Measurements from ENCODE around the gene GDF2. TPM values are rescaled to one million over a fixed set of nuclear protein-coding genes. Genes with fewer than 3 reads are reported as not detected.

Gene GDF2
- total RNA-seq, 1 experiment from 2014 or later, result not detected

DNA sequence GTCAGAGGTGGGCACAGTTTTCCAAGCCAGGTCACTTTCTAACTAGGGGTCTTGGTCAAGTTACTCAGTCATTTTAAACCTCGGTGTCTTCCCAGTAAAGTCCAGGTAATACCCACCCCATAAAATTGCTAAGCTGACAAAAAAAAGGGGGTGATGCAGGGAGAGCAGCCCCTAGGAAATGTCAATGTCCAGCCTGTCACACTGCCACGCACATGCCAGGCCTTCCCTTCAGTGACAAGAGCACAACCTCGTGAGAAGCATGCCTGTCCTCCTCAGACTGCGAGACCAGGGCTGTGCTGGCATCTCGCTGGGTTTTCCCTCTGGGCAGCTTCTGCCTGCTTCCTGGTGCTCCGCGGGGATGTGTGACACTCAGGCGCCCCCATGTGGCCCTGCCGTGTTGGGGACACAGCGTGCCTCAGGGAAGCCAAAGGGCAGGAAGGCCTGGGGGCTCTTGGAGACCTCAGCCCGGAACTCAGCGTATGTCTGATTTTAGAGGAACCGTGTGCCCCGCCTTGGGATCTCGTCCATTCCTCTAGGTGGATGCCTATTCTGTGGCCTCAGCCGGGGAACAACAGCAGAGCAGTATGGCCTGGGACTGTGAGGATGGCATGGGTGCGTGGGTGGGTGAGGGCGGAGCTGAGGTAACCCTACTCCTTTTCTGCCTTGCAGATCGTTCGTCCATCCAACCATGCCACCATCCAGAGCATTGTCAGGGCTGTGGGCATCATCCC, 10.2 kb upstream of the GDF2 start:
- no peak overlapping the region for H3K27ac ChIP-seq (ENCODE audit: low read depth, low read length, poor library complexity, severe bottlenecking)
- H3K36me3 ChIP-seq (ENCODE audit: insufficient read depth, low read length, poor library complexity, severe bottlenecking), result no peaks in the 10 kb centered on the region
- no peaks in the 10 kb centered on the region for H3K9me3 ChIP-seq (ENCODE audit: low read depth, low read length, poor library complexity, severe bottlenecking)
- no peak for TF ChIP-seq EZH2 (IDR thresholded peaks at IDR 0.05; ENCODE audit: borderline replicate concordance, low read depth, low read length, poor library complexity, severe bottlenecking)
- TF ChIP-seq, protein P1, sequence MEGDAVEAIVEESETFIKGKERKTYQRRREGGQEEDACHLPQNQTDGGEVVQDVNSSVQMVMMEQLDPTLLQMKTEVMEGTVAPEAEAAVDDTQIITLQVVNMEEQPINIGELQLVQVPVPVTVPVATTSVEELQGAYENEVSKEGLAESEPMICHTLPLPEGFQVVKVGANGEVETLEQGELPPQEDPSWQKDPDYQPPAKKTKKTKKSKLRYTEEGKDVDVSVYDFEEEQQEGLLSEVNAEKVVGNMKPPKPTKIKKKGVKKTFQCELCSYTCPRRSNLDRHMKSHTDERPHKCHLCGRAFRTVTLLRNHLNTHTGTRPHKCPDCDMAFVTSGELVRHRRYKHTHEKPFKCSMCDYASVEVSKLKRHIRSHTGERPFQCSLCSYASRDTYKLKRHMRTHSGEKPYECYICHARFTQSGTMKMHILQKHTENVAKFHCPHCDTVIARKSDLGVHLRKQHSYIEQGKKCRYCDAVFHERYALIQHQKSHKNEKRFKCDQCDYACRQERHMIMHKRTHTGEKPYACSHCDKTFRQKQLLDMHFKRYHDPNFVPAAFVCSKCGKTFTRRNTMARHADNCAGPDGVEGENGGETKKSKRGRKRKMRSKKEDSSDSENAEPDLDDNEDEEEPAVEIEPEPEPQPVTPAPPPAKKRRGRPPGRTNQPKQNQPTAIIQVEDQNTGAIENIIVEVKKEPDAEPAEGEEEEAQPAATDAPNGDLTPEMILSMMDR (conservative IDR thresholded peaks at IDR 0.05; ENCODE audit: low read depth, low read length), result peak; percentile 86
- no peak overlapping the region for H3K4me3 ChIP-seq (ENCODE audit: low read depth, low read length, poor library complexity, severe bottlenecking)
- no TSS peak for BruUV-seq (replicated peaks)
- no peaks in the 10 kb centered on the region for H3K27me3 ChIP-seq (replicated peaks; ENCODE audit: insufficient read depth, low read depth, low read length, poor library complexity)
- POLR2A ChIA-PET (ENCODE audit: low non-redundant PET), result no interaction called here
- DNase-seq (ENCODE audit: low spot score), result peak; percentile 80
- intact Hi-C loops (cut with micrococcal nuclease; ENCODE audit: unreplicated experiment), result loop anchor here (1.0 to 10.0 kb wide), 2 partner anchors 63 to 265 kb away; no protein-coding TSS in a partner anchor
- CTCF ChIA-PET, result interaction anchor here (0.7 to 1.4 kb wide), 7 partner anchors 14 to 319 kb away, joined by 3 to 38 read pairs (median 4); no protein-coding TSS in a partner anchor
- H3K4me1 ChIP-seq (ENCODE audit: insufficient read depth, low read length, poor library complexity, severe bottlenecking), result no peaks in the 10 kb centered on the region

DNA sequence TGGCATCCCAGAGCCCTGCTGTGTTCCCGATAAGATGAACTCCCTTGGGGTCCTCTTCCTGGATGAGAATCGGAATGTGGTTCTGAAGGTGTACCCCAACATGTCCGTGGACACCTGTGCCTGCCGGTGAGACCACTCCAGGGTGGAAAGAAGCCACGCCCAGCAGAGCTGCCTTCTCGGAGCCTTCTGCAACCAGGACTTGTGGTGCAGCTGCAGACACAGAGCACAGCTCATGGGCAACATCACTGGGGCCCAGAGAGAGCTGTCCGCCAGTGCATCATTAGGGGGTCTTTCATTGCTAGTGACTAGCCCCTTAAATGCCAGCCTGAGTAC, 9.6 kb upstream of the GDF2 start:
- Histone ChIP-seq H3K36me3 (ENCODE audit: insufficient read depth, low read length, poor library complexity, severe bottlenecking) (no peaks in the 10 kb centered on the region), H3K4me1 (ENCODE audit: insufficient read depth, low read length, poor library complexity, severe bottlenecking) (no peaks in the 10 kb centered on the region), H3K4me3 (ENCODE audit: low read depth, low read length, poor library complexity, severe bottlenecking) (no peak overlapping the region), H3K27ac (ENCODE audit: low read depth, low read length, poor library complexity, severe bottlenecking) (no peak overlapping the region), H3K27me3 (replicated peaks; ENCODE audit: insufficient read depth, low read depth, low read length, poor library complexity) (no peaks in the 10 kb centered on the region), H3K9me3 (ENCODE audit: low read depth, low read length, poor library complexity, severe bottlenecking) (no peaks in the 10 kb centered on the region)
- intact Hi-C loops (cut with micrococcal nuclease; ENCODE audit: unreplicated experiment), result loop anchor here (1.0 to 10.0 kb wide), 2 partner anchors 62 to 265 kb away; no protein-coding TSS in a partner anchor
- no peak for DNase-seq (ENCODE audit: low spot score)
- TF ChIP-seq EZH2 (IDR thresholded peaks at IDR 0.05; ENCODE audit: borderline replicate concordance, low read depth, low read length, poor library complexity, severe bottlenecking), result no peak
- TF ChIP-seq, protein P1 (conservative IDR thresholded peaks at IDR 0.05; ENCODE audit: low read depth, low read length), result no peak
- POLR2A ChIA-PET (ENCODE audit: low non-redundant PET), result no interaction called here
- CTCF ChIA-PET, result interaction anchor here (0.9 to 1.2 kb wide), 2 partner anchors 281 to 288 kb away, joined by 3 to 4 read pairs; no protein-coding TSS in a partner anchor
- no TSS peak for BruUV-seq (replicated peaks)

- no peak overlapping the region for H3K4me3 ChIP-seq (ENCODE audit: low read depth, low read length, poor library complexity, severe bottlenecking)
- H3K27me3 ChIP-seq (replicated peaks; ENCODE audit: insufficient read depth, low read depth, low read length, poor library complexity), result no peaks in the 10 kb centered on the region
- no peak overlapping the region for H3K27ac ChIP-seq (ENCODE audit: low read depth, low read length, poor library complexity, severe bottlenecking)
- no TSS peak for BruUV-seq (replicated peaks)
- H3K36me3 ChIP-seq (ENCODE audit: insufficient read depth, low read length, poor library complexity, severe bottlenecking), result no peaks in the 10 kb centered on the region
- DNase-seq (ENCODE audit: low spot score), result no peak
- intact Hi-C loops (cut with micrococcal nuclease; ENCODE audit: unreplicated experiment), result loop anchor here (10.0 kb wide), 1 partner anchor 60 kb away; no protein-coding TSS in a partner anchor
- no peaks in the 10 kb centered on the region for H3K4me1 ChIP-seq (ENCODE audit: insufficient read depth, low read length, poor library complexity, severe bottlenecking)
- CTCF ChIA-PET, result interaction anchor here (0.6 to 1.4 kb wide), 2 partner anchors 266 to 294 kb away, joined by 3 to 4 read pairs; no protein-coding TSS in a partner anchor
- TF ChIP-seq, protein P1 (conservative IDR thresholded peaks at IDR 0.05; ENCODE audit: low read depth, low read length), result no peak
- TF ChIP-seq EZH2 (IDR thresholded peaks at IDR 0.05; ENCODE audit: borderline replicate concordance, low read depth, low read length, poor library complexity, severe bottlenecking), result no peak
- POLR2A ChIA-PET (ENCODE audit: low non-redundant PET), result no interaction called here
- no peaks in the 10 kb centered on the region for H3K9me3 ChIP-seq (ENCODE audit: low read depth, low read length, poor library complexity, severe bottlenecking)
These were observed 7.8 kb upstream of the GDF2 start for GRCh38 chr10:47314416-47314970.
